ENCODE results near the gene PHF23.
A peak's percentile ranks its signal among the peaks of the same experiment; 100 is the strongest.

PHF23 gene

DNA sequence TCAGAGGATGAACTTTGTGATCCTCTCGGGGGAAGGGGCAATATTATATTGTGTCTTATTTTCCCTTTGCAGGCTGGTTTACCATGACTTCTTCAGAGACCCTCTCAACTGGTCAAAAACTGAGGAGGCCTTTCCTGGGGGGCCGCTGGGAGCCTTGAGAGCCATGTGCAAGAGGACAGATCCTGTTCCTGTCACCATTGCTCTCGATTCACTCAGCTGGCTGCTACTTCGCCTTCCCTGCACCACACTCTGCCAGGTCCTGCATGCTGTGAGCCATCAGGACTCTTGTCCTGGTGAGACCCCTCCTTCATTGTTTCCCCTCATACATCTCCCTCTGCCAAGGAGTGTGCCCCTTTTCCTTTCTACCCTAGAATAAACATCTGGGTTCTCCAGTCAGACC lies 15.3 kb upstream of the PHF23 start:
- Histone ChIP-seq H3K27me3 (ENCODE audit: insufficient read depth, low read depth, severe bottlenecking) (no peaks in the 10 kb centered on the region), H3K4me3 (ENCODE audit: low read depth, low read length) (no peak overlapping the region), H3K27ac (no peak overlapping the region), H3K36me3 (peaks cover 63% of the 10 kb centered on the region), H3K9me3 (ENCODE audit: severe bottlenecking) (no peaks in the 10 kb centered on the region)
- no peak for DNase-seq
- TF ChIP-seq, protein P1, sequence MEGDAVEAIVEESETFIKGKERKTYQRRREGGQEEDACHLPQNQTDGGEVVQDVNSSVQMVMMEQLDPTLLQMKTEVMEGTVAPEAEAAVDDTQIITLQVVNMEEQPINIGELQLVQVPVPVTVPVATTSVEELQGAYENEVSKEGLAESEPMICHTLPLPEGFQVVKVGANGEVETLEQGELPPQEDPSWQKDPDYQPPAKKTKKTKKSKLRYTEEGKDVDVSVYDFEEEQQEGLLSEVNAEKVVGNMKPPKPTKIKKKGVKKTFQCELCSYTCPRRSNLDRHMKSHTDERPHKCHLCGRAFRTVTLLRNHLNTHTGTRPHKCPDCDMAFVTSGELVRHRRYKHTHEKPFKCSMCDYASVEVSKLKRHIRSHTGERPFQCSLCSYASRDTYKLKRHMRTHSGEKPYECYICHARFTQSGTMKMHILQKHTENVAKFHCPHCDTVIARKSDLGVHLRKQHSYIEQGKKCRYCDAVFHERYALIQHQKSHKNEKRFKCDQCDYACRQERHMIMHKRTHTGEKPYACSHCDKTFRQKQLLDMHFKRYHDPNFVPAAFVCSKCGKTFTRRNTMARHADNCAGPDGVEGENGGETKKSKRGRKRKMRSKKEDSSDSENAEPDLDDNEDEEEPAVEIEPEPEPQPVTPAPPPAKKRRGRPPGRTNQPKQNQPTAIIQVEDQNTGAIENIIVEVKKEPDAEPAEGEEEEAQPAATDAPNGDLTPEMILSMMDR (IDR thresholded peaks at IDR 0.05; ENCODE audit: low read depth, low read length) = no peak

DNA sequence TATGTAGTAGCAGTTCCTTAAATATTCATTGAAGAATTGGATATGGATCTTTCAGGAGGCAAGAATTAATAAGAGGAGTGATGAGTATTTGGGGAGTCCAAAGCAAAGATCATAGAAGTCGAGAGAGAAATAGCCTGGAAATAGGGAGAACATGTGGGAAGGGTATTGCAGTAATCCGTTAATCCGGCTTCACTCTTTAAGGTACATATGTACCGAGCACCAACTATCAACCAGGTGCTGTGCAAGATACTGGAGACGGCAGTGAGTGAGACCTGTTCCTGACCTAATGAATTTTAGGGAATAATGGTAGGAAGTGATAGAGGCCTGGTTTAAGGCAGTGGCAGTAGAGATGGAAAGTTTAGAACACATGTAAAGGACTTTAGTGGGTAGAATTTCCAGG lies 13.8 kb upstream of the PHF23 start:
- Histone ChIP-seq H3K9me3 (ENCODE audit: severe bottlenecking) (no peaks in the 10 kb centered on the region), H3K4me3 (ENCODE audit: low read depth, low read length) (peak overlapping the region; percentile 75), H3K36me3 (peaks cover 52% of the 10 kb centered on the region), H3K27me3 (ENCODE audit: insufficient read depth, low read depth, severe bottlenecking) (no peaks in the 10 kb centered on the region), H3K27ac (peak overlapping the region; percentile 98)
- DNase-seq = no peak
- TF ChIP-seq, protein P1 (IDR thresholded peaks at IDR 0.05; ENCODE audit: low read depth, low read length) = no peak

DNA sequence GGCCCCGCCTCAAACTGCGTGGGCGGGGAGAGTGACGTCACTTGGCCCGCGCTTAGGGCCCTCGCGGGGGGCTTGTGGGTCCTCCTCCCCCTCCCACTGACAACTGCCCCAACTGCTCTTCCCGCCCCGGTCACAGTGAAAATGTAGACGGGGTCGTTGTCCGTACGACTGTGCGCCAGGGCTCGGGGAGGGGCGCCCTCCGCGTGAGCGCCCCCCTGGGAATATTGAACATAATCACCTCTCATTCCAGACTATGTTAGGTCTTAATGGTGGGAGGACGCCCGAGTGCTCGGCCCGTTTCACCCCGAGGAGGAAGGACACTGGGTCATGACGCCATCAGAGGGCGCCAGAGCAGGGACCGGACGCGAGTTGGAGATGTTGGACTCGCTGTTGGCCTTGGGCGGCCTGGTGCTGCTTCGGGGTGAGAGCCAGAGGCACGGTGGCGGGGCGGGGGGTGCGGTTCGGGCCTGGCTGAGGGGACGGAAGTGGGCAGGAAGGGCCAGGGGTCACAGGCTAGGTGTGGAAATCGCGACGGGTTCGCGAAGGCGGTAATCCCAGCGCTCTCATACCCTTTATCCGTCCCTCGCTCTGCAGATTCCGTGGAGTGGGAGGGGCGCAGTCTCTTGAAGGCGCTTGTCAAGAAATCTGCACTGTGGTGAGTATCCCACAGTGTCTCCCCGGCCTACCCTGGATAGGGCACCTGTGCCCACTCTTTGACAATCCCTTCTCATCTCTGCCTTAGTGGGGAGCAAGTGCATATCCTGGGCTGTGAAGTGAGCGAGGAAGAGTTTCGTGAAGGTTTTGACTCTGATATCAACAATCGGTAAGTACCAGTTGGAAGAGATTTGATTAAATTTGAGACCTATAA lies 13.2 kb upstream of the PHF23 start, which contains the start of gene ELP5:
TSS of gene ELP5 (plus strand) at position 40 of the 868 bp plus-strand sequence. CDS start at position 376, 336 bp downstream.
- Histone ChIP-seq H3K4me3 (ENCODE audit: low read depth, low read length) (peak within 1 kb of the TSS; percentile 75), H3K36me3 (peaks cover 48% of the 10 kb centered on the region), H3K27ac (peak within 1 kb of the TSS; percentile 98), H3K27me3 (ENCODE audit: insufficient read depth, low read depth, severe bottlenecking) (no peaks in the 10 kb centered on the region), H3K9me3 (ENCODE audit: severe bottlenecking) (no peaks in the 10 kb centered on the region)
- peak; percentile 94 for DNase-seq
- TF ChIP-seq, protein P1 (IDR thresholded peaks at IDR 0.05; ENCODE audit: low read depth, low read length) = 0 out of 2 replicates have a peak, but pooled peaks have one; percentile 24

DNA sequence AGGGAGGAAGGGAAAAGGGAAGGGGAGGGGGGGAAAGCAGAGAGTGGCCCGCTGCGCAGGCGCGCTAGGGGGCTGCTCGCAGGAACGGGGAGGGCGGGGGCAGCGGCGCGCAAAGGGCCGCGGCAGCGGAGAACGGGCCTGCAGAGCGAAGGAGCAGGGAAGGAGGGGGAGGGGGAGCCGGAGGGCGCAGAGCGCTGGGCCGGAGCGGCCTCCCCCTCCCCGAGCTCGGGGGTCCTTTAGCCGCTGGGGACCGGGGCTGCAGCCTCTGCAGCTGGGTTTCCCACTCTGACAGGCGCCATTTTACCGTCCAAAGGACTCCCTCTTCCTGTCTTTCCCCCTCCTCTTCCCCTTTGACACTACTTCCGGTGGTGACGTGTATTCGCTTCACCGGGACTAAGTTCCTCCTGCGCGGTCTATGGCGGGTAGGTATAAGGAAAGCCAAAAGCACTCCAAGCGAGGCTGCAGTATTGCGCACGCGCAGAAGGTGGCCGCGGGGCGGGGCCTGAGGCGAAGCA lies 12.5 kb upstream of the PHF23 start, which contains the start of gene CTDNEP1:
TSS of gene CTDNEP1 (minus strand) at position 74 of the 515 bp plus-strand sequence. CDS start 438 bp downstream, outside the sequence.
- Histone ChIP-seq H3K27me3 (ENCODE audit: insufficient read depth, low read depth, severe bottlenecking) (no peaks in the 10 kb centered on the region), H3K9me3 (ENCODE audit: severe bottlenecking) (no peaks in the 10 kb centered on the region), H3K36me3 (peaks cover 46% of the 10 kb centered on the region), H3K27ac (peak within 1 kb of the TSS; percentile 98), H3K4me3 (ENCODE audit: low read depth, low read length) (peak within 1 kb of the TSS; percentile 75)
- DNase-seq = peak; percentile 98
- TF ChIP-seq, protein P1 (IDR thresholded peaks at IDR 0.05; ENCODE audit: low read depth, low read length) = no peak

DNA sequence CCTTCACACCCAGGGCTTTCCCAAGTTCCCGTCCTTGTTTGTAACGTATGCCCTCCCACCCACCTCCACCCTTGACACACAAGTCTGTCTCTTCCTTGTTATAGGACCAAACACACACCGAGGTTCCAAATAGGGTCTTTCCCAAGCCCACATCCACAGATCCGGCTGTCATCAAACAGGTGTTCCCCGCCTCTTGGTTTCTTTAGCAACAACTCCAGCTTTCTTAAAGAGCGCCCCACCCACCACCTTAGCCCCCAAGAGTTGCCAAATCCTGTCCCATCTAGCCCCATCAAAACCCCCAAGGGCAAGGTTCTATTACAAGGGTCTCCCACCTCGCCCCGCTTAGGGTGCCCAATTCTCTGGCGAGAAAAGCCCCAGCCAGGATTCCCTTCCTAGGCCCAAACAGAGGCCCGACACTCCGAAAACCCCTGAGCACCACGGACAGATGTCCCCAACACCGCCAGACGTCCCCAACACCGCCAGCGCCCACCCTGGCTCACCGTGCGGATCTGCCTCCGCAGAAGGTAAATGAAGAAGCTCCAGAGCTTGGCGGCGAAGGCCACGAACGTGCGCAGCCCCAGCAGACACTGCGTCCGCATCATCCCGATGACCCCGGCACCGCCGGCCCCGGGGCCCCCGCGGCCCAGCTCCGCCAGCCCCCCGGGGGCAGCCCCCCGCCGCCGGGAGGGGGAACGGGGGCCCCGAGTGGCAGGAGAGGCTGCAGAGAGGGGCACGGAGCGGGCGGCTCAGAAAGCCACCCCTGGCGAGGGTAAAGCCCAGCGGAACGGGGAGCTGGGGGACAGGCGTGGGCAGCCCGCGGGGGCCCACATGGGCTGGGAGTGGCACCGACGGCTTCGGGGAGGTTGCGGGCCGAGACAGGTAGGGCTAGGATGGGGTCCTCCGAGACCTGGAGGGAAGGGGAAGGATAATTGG lies 11.7 kb upstream of the PHF23 start:
- H3K27me3 ChIP-seq (ENCODE audit: insufficient read depth, low read depth, severe bottlenecking) = no peaks in the 10 kb centered on the region
- peaks cover 46% of the 10 kb centered on the region for H3K36me3 ChIP-seq
- H3K4me3 ChIP-seq (ENCODE audit: low read depth, low read length) = peak overlapping the region; percentile 75
- peak overlapping the region; percentile 98 for H3K27ac ChIP-seq
- DNase-seq = no peak
- H3K9me3 ChIP-seq (ENCODE audit: severe bottlenecking) = no peaks in the 10 kb centered on the region
- TF ChIP-seq, protein P1 (IDR thresholded peaks at IDR 0.05; ENCODE audit: low read depth, low read length) = no peak

Data from WERI-Rb-1 (cell line).